Sigmoid colon (tissue), 4 donors: ENCODE results near the gene ARF5.

Experiments
- EP300 ChIP-seq, 4 donors: sonication (generic); formaldehyde crosslinking; IDR thresholded peaks; one replicate each; pipeline ENCODE4 v1.6.1; 2017; ENCODE audit warnings: antibody characterized with exemption in 4 of 4
- POLR2A ChIP-seq, 2 donors: fragments of 450-650 bp; IDR thresholded peaks; one replicate each; pipeline ENCODE4 v1.6.1; 2016; ENCODE audit warnings: antibody characterized with exemption in 2 of 2, mild to moderate bottlenecking in 2 of 2, moderate library complexity in 2 of 2
- TF ChIP-seq, protein P1 (sequence below), 4 experiments: fragments of 450-650 bp in 3 of 4; fragments of 200-600 bp in 1 of 4; IDR thresholded peaks; one replicate each; pipeline ENCODE4 v1.5.1; 2016 to 2019; ENCODE audit warnings: antibody characterized with exemption in 4 of 4, mild to moderate bottlenecking in 3 of 4, moderate library complexity in 2 of 4

DNA sequence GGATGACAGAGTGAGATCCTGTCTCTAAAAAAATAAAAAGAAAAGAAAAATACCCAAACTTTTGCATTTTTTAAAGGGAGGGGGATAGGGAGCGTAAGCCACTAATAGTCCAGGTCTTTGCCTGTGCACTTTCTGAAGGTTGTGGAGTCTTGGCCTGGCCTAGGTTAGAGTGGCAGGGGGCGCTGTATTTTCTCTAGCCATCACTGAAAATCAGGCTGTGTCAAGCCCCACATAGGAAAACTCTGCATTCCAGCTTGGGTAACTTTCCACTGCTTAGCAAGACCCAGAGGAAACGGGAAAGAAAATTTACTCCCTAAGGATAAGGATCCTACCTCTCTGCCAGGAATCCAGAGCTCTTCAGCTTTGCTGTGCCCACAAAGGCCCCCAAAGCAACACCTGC is 40.2 kb downstream of the ARF5 start:
- TF ChIP-seq, protein P1, sequence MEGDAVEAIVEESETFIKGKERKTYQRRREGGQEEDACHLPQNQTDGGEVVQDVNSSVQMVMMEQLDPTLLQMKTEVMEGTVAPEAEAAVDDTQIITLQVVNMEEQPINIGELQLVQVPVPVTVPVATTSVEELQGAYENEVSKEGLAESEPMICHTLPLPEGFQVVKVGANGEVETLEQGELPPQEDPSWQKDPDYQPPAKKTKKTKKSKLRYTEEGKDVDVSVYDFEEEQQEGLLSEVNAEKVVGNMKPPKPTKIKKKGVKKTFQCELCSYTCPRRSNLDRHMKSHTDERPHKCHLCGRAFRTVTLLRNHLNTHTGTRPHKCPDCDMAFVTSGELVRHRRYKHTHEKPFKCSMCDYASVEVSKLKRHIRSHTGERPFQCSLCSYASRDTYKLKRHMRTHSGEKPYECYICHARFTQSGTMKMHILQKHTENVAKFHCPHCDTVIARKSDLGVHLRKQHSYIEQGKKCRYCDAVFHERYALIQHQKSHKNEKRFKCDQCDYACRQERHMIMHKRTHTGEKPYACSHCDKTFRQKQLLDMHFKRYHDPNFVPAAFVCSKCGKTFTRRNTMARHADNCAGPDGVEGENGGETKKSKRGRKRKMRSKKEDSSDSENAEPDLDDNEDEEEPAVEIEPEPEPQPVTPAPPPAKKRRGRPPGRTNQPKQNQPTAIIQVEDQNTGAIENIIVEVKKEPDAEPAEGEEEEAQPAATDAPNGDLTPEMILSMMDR (IDR thresholded peaks at IDR 0.05), result no peak
- TF ChIP-seq POLR2A (IDR thresholded peaks at IDR 0.05) (no peak), EP300 (IDR thresholded peaks at IDR 0.05) (no peak)
